GM18511 (cell line): ENCODE measurements around the gene NELFB.
A peak's percentile ranks its signal among the peaks of the same experiment; 100 is the strongest.

ENCODE experiments used
- ATAC-seq: cut with Tn5 transposase; IDR thresholded peaks from one replicate; pipeline ENCODE4 v1.9.1; 2021; ENCODE audit warnings: mild to moderate bottlenecking, moderate library complexity; ENCODE audit not compliant: unreplicated experiment

NELFB gene

DNA sequence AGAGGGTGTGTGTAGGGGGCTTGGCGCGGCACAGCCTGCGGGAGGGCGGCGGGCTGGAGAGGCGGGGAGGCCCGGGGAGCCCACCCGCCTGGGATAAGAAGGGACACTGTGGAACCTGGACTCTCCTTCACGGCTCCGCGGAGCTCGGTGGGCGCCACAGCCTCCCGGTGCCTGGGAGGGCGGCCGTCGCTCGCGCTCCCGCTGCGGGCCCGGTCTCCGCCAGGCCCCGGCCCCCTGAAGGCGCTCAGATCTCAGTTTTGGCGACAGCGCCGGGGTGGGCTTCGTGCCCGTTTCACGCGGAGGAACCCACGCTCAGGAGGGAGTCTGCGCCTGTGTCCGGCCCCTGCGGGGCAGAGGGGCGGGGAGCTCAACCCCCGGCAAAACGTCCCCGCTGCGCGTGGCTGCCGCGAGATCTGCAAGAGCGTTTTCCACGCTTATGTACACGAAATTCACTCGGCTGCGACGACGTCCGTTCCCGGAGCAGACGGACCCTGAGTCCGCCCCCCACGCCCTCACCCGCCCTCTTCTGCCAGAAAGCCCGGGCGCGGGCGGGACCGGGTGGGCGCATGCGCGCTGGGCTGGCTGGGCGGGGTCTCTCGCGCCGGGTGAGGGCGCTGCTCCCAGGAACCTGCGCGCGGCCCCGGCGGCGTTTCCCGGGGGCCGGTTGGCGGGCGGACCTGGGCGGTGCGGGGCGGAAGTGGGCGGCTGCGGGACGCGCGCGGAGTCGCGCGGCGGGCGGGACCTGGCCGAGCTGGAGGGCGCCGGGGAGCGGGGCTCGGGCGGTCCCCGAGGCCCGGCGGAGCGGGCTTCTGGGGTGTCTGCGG lies at the start of gene NELFB:
Gene NELFB, plus strand, starts transcription at position 704 of the 824 bp plus-strand sequence.
- ATAC-seq: peak; percentile 78

- ATAC-seq: no peak
Measured at GRCh38 chr9:137206602-137207001, 48.5 kb upstream of the NELFB start.

GRCh38 chr9:137211532-137211931 lies 43.6 kb upstream of the NELFB start:
- ATAC-seq: no peak

GRCh38 chr9:137212520-137212919 lies 42.6 kb upstream of the NELFB start:
- no peak for ATAC-seq

DNA sequence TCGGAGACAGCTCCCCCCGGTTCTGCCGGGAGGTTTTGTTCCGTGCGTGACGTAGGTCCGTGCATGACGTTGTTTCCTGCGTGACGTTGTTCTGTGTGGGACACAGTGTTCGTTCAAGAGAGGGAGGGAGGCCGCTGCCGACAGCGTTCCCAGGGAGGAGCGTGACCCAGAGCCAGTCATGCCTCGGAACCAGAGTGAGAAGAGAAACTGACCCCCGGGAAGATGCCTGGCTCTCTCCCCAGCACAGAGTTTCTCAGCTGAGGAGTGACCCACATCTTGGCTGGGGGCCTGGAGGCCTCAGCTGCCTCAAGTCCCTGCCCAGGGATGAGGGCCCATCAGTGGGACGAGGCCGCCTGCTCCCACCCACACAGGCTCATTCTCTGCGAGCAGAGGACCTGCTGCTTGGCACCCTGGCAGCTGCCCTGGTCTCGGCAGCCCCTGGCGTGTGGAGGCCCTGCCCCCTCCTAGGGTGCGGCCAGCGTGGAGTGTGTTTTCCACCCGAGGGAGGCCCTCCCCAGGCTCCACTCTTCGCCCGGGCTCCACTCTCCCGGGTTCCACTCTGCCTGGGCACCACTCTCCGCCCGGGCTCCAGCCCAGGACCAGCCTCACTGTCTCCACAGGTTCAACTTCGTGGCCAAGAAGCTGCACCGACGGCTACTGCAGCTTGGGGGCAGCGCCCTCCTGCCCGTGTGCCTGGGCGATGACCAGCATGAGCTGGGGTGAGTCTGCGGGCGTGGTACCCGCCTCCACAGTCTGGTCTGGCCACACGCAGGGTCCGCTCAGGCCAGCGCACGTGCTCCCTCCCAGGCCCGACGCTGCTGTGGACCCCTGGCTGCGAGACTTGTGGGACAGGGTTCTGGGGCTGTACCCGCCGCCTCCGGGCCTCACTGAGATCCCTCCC lies 41.7 kb upstream of the NELFB start:
- no peak for ATAC-seq

DNA sequence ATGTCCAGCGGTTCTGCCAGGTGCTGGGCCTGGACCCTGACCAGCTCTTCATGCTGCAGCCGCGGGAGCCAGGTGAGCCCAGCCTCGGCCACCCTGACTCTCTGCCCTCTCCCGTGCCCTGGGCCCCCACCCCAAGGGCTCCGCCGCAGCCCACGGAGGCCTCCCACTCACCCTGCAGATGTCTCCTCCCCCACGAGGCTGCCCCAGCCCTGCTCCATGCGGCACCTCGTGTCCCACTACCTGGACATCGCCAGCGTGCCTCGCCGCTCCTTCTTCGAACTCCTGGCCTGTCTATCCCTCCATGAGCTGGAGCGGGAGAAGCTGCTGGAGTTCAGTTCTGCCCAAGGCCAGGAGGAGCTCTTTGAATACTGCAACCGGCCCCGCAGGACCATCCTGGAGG lies 40.5 kb upstream of the NELFB start:
- ATAC-seq: no peak

- ATAC-seq: no peak
Measured at GRCh38 chr9:137215196-137215986, 39.7 kb upstream of the NELFB start.

DNA sequence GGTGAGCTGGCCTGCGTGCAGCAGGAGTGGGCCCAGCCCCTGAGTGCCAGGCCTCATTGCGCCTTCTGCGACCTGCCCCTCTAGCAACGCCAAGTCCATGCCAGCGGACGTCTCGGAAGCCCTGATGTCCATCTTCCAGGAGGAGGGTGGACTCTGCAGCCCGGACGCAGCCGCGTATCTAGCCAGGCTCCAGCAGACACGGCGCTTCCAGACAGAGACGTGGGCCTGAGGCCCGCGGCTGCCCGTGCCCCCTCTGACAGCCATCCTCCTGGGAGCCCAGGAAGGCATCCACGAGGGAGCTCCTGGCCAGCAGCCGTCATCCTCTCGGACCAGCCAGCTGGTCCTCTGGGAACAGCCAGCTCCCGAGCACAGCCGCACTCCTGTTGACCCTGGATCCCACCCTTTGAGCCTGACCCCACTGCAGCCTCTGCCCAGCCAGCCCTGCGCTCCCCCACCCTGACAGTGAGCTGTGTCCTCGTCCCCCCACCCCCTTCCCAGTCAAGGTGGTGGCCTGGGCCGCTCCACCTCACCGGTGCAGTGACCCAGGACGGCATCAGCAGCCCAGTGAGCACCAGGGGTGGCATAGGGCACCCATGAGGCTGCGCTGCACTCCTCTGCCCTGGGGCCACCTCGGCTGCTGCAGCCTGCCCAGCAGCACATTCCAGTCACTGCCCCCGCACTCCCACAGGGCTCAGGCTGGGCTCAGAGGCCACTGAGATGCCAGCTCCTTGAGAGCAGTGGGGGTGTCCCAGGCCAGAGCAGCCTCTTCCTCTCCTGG lies 38.8 kb upstream of the NELFB start:
- ATAC-seq: no peak

DNA sequence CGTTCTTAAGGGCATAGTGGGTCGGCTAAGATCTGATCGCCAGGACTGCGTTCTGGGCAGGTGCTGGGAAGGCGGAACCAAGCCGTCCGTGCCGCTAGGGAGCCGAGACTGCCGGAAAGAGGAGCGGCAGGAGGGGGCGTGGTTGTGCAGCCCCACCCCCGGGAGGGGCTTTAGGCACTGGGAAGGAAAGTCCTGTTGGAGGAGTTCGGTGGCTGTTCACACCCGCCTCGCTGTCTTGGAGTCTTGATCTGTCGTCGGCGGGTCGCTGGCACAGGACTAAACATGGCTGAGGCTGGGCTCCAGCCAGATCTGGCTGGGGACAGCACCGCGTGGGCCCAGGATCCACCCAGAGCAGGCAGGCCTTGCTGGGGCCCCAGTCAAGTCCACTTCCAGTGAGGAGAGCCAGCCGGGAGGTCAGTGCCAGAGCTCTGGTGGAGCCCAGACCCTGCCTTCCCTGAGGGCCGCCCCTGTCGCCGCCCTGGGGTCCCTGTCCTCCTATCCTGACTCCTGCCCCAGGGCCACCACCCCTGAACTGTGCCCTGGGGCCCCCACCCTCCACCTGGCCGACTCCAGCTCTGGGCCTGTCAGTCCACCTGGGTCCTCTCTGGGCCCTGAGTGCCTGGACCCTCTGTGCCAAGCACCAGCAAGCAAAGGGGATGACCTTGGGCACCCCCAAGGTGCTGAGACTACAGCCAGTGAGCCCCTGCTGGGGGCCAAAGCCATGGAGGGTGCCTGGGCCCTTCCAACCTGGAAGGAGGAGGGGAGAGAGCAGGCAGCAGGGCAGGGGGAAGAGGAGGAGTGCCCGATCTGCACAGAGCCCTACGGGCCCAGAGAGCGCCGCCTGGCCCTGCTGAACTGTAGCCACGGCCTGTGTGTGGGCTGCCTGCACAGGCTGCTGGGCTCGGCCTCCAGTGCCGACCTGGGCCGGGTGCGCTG lies 37.6 kb upstream of the NELFB start:
- ATAC-seq: no peak

DNA sequence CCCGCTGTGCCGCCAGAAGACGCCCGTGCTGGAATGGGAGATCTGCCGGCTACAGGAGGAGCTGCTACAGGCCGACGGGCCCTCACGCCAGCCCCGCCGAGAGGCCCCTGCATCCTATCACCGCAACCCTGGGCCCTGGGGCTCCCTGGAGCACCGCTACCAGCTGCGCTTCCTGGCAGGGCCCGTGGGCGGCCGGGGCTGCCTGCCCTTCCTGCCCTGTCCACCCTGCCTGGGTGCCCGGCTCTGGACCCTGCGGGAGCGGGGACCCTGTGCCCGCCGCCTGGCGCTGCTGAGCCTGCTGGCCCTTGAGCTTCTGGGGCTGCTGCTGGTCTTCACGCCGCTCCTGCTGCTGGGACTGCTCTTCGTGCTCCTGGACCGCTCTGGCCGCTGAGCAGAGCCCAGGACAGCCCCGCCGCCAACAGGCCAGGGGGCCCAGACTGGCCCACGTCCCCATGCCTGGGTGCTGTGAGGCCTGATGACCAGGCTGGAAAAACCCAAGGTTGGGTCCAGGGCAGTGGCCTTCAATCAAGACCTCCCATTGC lies 36.8 kb upstream of the NELFB start:
- ATAC-seq: no peak

GRCh38 chr9:137218754-137219271 lies 36.3 kb upstream of the NELFB start:
- ATAC-seq: no peak

DNA sequence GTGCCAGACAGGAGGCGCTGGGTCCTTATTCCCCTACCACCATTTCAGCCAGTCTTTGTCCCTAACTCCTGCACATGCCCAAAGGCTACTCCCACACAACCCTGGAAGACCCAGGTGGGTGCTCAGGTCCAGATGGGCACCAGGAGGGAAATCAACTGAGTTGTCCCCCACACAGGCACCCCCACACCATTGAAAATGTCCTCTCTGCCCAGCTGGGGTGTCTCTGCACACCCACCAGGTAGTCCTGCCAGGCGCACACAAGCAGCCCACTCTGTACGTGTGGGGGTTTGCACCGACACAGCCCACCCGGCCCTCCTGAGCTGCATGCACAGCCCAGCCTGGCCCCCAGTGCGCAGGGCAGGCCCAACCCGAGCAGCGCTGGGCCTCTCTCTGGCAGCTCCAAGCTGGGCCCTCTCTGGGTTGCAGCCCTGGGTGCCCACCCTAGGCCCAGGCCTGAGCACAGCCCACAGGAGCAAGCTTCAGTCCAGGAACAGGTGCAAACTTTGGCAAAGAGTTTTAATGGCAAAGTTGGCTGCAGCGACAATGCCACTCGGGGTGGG lies 35.3 kb upstream of the NELFB start:
- no peak for ATAC-seq

DNA sequence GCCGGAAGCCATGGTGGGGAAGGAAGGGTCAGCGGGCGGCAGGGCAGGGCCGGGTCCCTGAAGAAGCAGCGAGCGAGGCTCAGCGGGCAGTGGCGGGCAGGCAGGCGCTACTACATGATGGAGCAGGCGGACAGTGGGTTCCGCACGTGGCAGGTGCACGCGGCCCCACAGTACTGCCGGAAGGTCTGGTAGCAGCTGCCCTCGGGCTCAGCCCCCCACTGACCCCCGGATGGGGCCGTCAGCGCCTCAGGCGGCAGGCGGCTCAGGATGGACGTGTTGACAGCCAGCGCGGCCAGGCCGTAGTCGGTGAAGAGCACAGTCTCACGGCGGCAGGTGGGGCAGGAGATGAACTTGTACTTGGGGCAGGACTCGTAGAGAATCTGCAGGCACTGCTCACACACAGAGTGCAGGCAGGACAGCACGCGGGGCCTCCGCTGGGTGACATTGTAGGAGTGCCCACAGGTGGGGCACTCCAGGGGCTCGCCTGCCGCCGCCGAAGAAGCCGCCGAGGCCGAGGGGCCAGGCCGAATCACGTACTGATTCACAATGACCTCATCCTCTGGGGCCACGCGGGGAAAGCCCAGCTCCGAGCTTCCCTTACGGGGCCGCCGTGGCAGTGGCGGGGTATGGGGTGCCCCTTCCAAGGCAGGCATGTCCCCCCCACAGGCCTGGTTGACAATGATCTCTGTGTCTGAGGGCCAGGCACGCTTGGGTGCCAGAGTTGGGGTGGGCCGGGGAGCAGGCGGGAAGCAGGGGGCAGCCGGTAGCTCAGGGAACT lies 34.6 kb upstream of the NELFB start:
- ATAC-seq: no peak

DNA sequence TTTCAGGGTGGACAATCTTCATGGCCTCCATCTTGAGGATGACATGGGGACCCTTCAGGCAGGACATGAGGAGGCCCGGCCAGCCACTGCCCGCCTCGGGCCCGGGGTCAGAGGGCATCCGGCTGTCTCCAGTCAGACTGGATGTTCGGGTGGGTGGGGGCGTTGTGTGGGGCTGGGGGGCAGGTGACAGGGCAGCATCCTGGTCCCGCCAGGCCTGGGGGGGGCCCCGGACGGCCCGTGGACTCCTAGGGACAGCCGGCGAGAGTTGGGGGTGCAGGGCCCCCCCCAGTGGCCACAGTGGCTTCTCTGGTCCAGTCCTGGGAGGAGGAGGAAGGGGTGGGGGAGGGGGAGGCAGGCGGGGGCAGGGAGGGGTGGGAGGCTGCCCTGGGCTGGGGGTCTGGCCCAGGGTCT lies 34.0 kb upstream of the NELFB start:
- no peak for ATAC-seq

DNA sequence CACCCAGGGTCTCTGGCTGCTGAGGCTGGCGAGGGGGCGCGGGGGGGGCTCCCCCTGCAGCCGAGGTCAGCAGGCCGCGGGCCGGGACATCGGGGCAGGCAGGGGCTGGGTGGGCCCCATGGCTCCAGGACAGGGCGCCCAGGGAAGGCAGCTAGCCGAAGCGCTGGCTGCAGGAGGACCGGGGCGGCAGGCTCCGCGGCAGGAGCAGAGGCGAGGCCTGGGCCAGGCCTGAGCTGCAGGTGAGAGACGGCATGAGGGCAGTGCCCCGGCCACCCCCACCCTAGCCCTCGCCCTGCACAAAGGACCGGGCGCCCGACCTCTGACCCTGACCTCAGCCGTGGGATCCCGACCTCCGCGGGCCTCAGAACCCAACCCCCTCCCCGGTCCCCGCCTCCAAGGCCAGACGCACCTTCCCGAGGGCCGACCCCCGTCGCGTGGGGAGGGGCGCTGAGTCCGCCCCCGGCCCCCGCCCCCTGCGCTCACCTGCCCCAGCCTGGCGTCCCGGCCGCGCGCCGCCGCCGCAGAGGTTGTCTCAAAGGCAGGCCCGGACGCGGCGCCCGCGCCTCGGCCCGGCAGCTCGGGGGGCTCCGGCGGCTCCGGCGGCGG lies 33.5 kb upstream of the NELFB start:
- ATAC-seq: no peak

- no peak for ATAC-seq
Measured at GRCh38 chr9:137222190-137223077, 32.7 kb upstream of the NELFB start, which contains the start of gene RNF208. Gene RNF208 (minus strand): TSS chr9:137222240. CDS start chr9:137221212, 1,028 bp downstream.
